ENCODE data around the gene NDUFS1. TPM values are rescaled to one million over a fixed set of nuclear protein-coding genes. Genes with fewer than 3 reads are reported as not detected.

Gene NDUFS1
- total RNA-seq, 4 donors from 2014 or later = 50.9 to 162 (median 82.8) TPM

DNA sequence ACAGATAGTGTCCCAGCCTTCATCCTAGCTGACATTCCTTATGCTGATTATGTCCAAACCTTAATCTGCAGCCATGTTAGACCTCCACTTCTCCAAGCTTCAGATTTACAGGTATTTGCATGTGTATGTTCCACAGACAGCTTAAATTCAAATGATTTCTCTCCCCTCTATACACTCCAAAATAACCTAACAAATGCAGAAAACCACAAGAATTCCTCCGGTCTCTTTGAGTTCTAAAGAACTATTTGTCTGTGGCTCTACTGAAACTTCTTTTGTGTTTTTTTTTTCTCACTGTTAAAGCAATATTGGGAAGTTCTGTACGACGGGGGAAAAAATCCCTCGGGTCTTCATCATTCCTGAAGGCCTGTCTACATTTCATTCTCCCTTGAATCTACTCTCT is 8.6 kb downstream of the NDUFS1 start:
- Histone ChIP-seq H3K36me3 (peaks cover 14 to 44% of the 10 kb centered on the region in 2 donors), H3K4me3 (replicated peaks in 1 of 3) (no peak overlapping the region), H3K27me3 (no peaks in the 10 kb centered on the region), H3K27ac (no peak overlapping the region), H3K9me3 (no peaks in the 10 kb centered on the region), H3K4me1 (no peaks in the 10 kb centered on the region)
- 85 to 86% methylated on average over 4 of the region's 4 CpGs for WGBS, 2 donors
- intact Hi-C loops (cut with DNase I) = no loop called here
- TF ChIP-seq, protein P1, sequence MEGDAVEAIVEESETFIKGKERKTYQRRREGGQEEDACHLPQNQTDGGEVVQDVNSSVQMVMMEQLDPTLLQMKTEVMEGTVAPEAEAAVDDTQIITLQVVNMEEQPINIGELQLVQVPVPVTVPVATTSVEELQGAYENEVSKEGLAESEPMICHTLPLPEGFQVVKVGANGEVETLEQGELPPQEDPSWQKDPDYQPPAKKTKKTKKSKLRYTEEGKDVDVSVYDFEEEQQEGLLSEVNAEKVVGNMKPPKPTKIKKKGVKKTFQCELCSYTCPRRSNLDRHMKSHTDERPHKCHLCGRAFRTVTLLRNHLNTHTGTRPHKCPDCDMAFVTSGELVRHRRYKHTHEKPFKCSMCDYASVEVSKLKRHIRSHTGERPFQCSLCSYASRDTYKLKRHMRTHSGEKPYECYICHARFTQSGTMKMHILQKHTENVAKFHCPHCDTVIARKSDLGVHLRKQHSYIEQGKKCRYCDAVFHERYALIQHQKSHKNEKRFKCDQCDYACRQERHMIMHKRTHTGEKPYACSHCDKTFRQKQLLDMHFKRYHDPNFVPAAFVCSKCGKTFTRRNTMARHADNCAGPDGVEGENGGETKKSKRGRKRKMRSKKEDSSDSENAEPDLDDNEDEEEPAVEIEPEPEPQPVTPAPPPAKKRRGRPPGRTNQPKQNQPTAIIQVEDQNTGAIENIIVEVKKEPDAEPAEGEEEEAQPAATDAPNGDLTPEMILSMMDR (IDR thresholded peaks at IDR 0.05) = no peak
- TF ChIP-seq POLR2A (IDR thresholded peaks at IDR 0.05) = no peak
- no peak for DNase-seq

GRCh38 chr2:206150168-206150567 is 9.1 kb downstream of the NDUFS1 start:
- DNase-seq = no peak
- Histone ChIP-seq H3K4me3 (replicated peaks in 1 of 3) (no peak overlapping the region), H3K27me3 (no peaks in the 10 kb centered on the region), H3K4me1 (no peaks in the 10 kb centered on the region), H3K9me3 (no peaks in the 10 kb centered on the region), H3K36me3 (peaks cover 18 to 49% of the 10 kb centered on the region in 2 donors), H3K27ac (no peak overlapping the region)
- TF ChIP-seq, protein P1 (IDR thresholded peaks at IDR 0.05) = no peak
- TF ChIP-seq POLR2A (IDR thresholded peaks at IDR 0.05) = no peak
- intact Hi-C loops (cut with DNase I) = no loop called here
- 97 to 98% methylated on average over 1 of the region's 1 CpG for WGBS, 2 donors

DNA sequence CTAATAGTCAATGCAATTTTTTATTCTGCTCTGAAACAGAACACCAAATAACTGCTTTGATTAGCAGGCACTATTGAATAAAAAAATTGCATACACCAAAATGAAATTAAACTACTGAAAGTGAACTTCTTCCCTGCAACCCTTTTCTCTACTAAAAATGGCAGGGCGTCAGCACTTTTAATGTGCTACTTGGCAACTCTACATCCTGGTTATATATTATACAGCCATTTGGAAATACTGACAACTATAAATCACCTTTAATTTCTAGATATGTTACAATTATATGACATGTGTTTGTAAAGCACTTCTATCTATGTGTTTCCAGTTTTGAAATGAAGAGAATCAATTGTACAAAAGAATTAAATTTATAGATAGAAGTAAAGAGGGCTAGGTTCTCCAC is 9.9 kb downstream of the NDUFS1 start:
- 92% methylated on average over 1 of the region's 1 CpG for WGBS, 2 donors
- Histone ChIP-seq H3K4me3 (replicated peaks in 1 of 3) (no peak overlapping the region), H3K4me1 (no peaks in the 10 kb centered on the region), H3K36me3 (peaks cover 18 to 54% of the 10 kb centered on the region in 2 donors), H3K9me3 (no peaks in the 10 kb centered on the region), H3K27ac (no peak overlapping the region), H3K27me3 (no peaks in the 10 kb centered on the region)
- no peak for DNase-seq
- no peak for TF ChIP-seq POLR2A (IDR thresholded peaks at IDR 0.05)
- TF ChIP-seq, protein P1 (IDR thresholded peaks at IDR 0.05) = no peak
- intact Hi-C loops (cut with DNase I) = no loop called here

- TF ChIP-seq, protein P1 (IDR thresholded peaks at IDR 0.05) = no peak
- no peak for TF ChIP-seq POLR2A (IDR thresholded peaks at IDR 0.05)
- Histone ChIP-seq H3K36me3 (peaks cover 40 to 85% of the 10 kb centered on the region in 2 donors), H3K4me3 (replicated peaks in 1 of 3) (no peak overlapping the region), H3K27me3 (no peaks in the 10 kb centered on the region), H3K27ac (no peak overlapping the region), H3K4me1 (no peaks in the 10 kb centered on the region), H3K9me3 (no peaks in the 10 kb centered on the region)
- intact Hi-C loops (cut with DNase I) = no loop called here
- WGBS, 2 donors = 73 to 87% methylated on average over 5 of the region's 5 CpGs
- DNase-seq = no peak
Observed at GRCh38 chr2:206145665-206146064, 13.6 kb downstream of the NDUFS1 start.

- intact Hi-C loops (cut with DNase I) = no loop called here
- H3K36me3 ChIP-seq = peaks cover 49 to 85% of the 10 kb centered on the region in 2 donors
- 96 to 97% methylated on average over 2 of the region's 2 CpGs for WGBS, 2 donors
- no peak overlapping the region for H3K27ac ChIP-seq
- no peaks in the 10 kb centered on the region for H3K27me3 ChIP-seq
- no peak overlapping the region for H3K4me3 ChIP-seq (replicated peaks in 1 of 3)
- H3K9me3 ChIP-seq = no peaks in the 10 kb centered on the region
- no peaks in the 10 kb centered on the region for H3K4me1 ChIP-seq
- TF ChIP-seq POLR2A (IDR thresholded peaks at IDR 0.05) = no peak
- TF ChIP-seq, protein P1 (IDR thresholded peaks at IDR 0.05) = no peak
- no peak for DNase-seq
Observed at GRCh38 chr2:206144383-206144782, 14.9 kb downstream of the NDUFS1 start.

Data from thyroid gland (tissue), 4 donors.